ENCODE data around the gene FILIP1L. TPM values are rescaled to one million over a fixed set of nuclear protein-coding genes. Genes with fewer than 3 reads are reported as not detected.

Gene FILIP1L
- total RNA-seq, 1 experiment from 2014 or later: 0.07 TPM

GRCh38 chr3:100045696-100046095 is 68.6 kb downstream of the FILIP1L start:
- Histone ChIP-seq H2BK12ac (ENCODE audit: insufficient read length, low read depth, low read length) (no peak overlapping the region), H4K8ac (replicated peaks; ENCODE audit: insufficient read length, low read depth, low read length) (no peak overlapping the region), H2BK5ac (ENCODE audit: insufficient read length, low read length) (no peak overlapping the region), H3K4ac (ENCODE audit: low read depth, low read length) (no peak overlapping the region), H3K4me2 (ENCODE audit: insufficient read depth, insufficient read length, low read length) (no peak overlapping the region), H4K91ac (ENCODE audit: insufficient read length, low read depth, low read length) (no peak overlapping the region), H3K23ac (ENCODE audit: insufficient read length, low read depth, low read length) (no peak overlapping the region), H3K4me1 (ENCODE audit: insufficient read depth, low read length) (peaks cover 2% of the 10 kb centered on the region; the same call in 1 of the 2 replicates), H2AFZ (ENCODE audit: low read length) (no peak overlapping the region), H2BK120ac (ENCODE audit: low read depth, low read length, poor library complexity, severe bottlenecking) (no peak overlapping the region), H4K20me1 (ENCODE audit: control insufficient read depth, insufficient read depth, insufficient read length) (no peaks in the 10 kb centered on the region), H3K27me3 (ENCODE audit: insufficient read depth, low read length) (no peaks in the 10 kb centered on the region), H2BK20ac (ENCODE audit: low read depth, low read length, poor library complexity, severe bottlenecking) (no peak overlapping the region), H3K18ac (ENCODE audit: insufficient read length, low read depth, low read length) (no peak overlapping the region), H3K27ac (ENCODE audit: insufficient read length, low read depth, low read length) (no peak overlapping the region), H3T11ph (ENCODE audit: low read length) (no peak overlapping the region), H3K79me1 (ENCODE audit: insufficient read depth, low read depth, low read length, poor library complexity, severe bottlenecking) (no peaks in the 10 kb centered on the region), H4K5ac (ENCODE audit: insufficient read length, low read depth, low read length) (no peak overlapping the region), H3K9me3 (ENCODE audit: control insufficient read depth, low read depth, low read length) (no peaks in the 10 kb centered on the region), H3K9ac (ENCODE audit: extremely low read depth, insufficient read length, low read length) (no peak overlapping the region), H2BK15ac (ENCODE audit: low read depth, low read length) (no peak overlapping the region), H3K56ac (ENCODE audit: insufficient read length, low read depth, low read length) (no peak overlapping the region), H3K79me2 (ENCODE audit: insufficient read depth, low read length) (no peaks in the 10 kb centered on the region), H2AK5ac (ENCODE audit: insufficient read length, low read length) (no peak overlapping the region), H3K23me2 (ENCODE audit: insufficient read length, low read depth, low read length, poor library complexity, severe bottlenecking) (no peaks in the 10 kb centered on the region), H3K14ac (ENCODE audit: insufficient read depth, low read length) (no peak overlapping the region)
- TF ChIP-seq CTCF (conservative IDR thresholded peaks at IDR 0.05): no peak
- WGBS (ENCODE audit: extremely low coverage, insufficient read length, low lambda C conversion rate): no CpG with 5 or more reads among the region's 3 CpGs
- Mint-ChIP-seq H3K27ac (peak overlapping the region in 2 of 3 experiments; percentile 13 to 38; a peak in 2 of 7 replicates), H3K36me3 (ENCODE audit: insufficient read depth in 1 of 3, low read depth in 3 of 3) (no peaks in the 10 kb centered on the region), H3K4me1 (peaks cover 17 to 23% of the 10 kb centered on the region in 2 experiments), H3K27me3 (ENCODE audit: low read depth) (no peaks in the 10 kb centered on the region), H3K9me3 (no peaks in the 10 kb centered on the region), H3K4me3 (no peak overlapping the region)
- DNase-seq: no peak
